Mesothelial cell of epicardium (in vitro differentiated cells): ENCODE measurements around the gene GPATCH2L. TPM values are rescaled to one million over a fixed set of nuclear protein-coding genes. Genes with fewer than 3 reads are reported as not detected.
A peak's percentile ranks its signal among the peaks of the same experiment; 100 is the strongest.

Experiments used
- DNase-seq, 2 experiments: peaks; one replicate each; pipeline ENCODE4 v3.0.0; 2021; ENCODE audit warnings: low spot score in 2 of 2; ENCODE audit not compliant: unreplicated experiment in 2 of 2
- H3K27ac Mint-ChIP-seq: 2 replicates; pipeline ENCODE4 v1.8.0; 2021; ENCODE audit warnings: mixed read lengths
- H3K27me3 Mint-ChIP-seq: 2 replicates; pipeline ENCODE4 v1.8.0; 2021; ENCODE audit warnings: low read depth, mixed read lengths
- H3K36me3 Mint-ChIP-seq: 2 replicates; pipeline ENCODE4 v1.8.0; 2021; ENCODE audit warnings: mixed read lengths
- H3K4me1 Mint-ChIP-seq: 2 replicates; pipeline ENCODE4 v1.8.0; 2021; ENCODE audit warnings: mixed read lengths
- H3K4me3 Mint-ChIP-seq: 2 replicates; pipeline ENCODE4 v1.8.0; 2021; ENCODE audit warnings: mild to moderate bottlenecking, moderate library complexity, mixed read lengths
- H3K9me3 Mint-ChIP-seq: 2 replicates; pipeline ENCODE4 v1.8.0; 2021; ENCODE audit warnings: mixed read lengths
- CTCF ChIP-seq: fragments of 200-600 bp; sonication (generic); IDR thresholded peaks from one replicate; pipeline ENCODE4 v1.5.0; 2021; ENCODE audit warnings: antibody characterized with exemption; ENCODE audit not compliant: unreplicated experiment
- total RNA-seq: library from RNA; stranded (reverse); gene quantifications from 3 replicates; pipeline ENCODE4 v1.2.1, GENCODE V29; 2021

GPATCH2L gene
- total RNA-seq, 1 donor from 2014 or later = 83.1 TPM

- peaks cover 10% of the 10 kb centered on the region for H3K9me3 Mint-ChIP-seq
- peaks cover 60% of the 10 kb centered on the region for H3K27me3 Mint-ChIP-seq
- no peak overlapping the region for H3K27ac Mint-ChIP-seq
- H3K4me1 Mint-ChIP-seq = peaks cover 21% of the 10 kb centered on the region
- no peaks in the 10 kb centered on the region for H3K36me3 Mint-ChIP-seq
- H3K4me3 Mint-ChIP-seq = no peak overlapping the region
- no peak for TF ChIP-seq CTCF
- DNase-seq = no peak
Observed at GRCh38 chr14:76113691-76114090, 38.0 kb upstream of the GPATCH2L start.

- H3K4me3 Mint-ChIP-seq = no peak overlapping the region
- H3K36me3 Mint-ChIP-seq = no peaks in the 10 kb centered on the region
- TF ChIP-seq CTCF = no peak
- DNase-seq = no peak
- no peak overlapping the region for H3K27ac Mint-ChIP-seq
- H3K9me3 Mint-ChIP-seq = peaks cover 7% of the 10 kb centered on the region
- peaks cover 49% of the 10 kb centered on the region for H3K27me3 Mint-ChIP-seq
- peaks cover 21% of the 10 kb centered on the region for H3K4me1 Mint-ChIP-seq
Observed at GRCh38 chr14:76115010-76115422, 36.7 kb upstream of the GPATCH2L start.

- no peak for TF ChIP-seq CTCF
- no peak overlapping the region for H3K27ac Mint-ChIP-seq
- H3K36me3 Mint-ChIP-seq = no peaks in the 10 kb centered on the region
- no peak overlapping the region for H3K4me3 Mint-ChIP-seq
- peaks cover 46% of the 10 kb centered on the region for H3K27me3 Mint-ChIP-seq
- DNase-seq = peak in 1 of 2 experiments; percentile 42
- H3K4me1 Mint-ChIP-seq = peaks cover 18% of the 10 kb centered on the region
- peaks cover 7% of the 10 kb centered on the region for H3K9me3 Mint-ChIP-seq
Observed at GRCh38 chr14:76117789-76118484, 33.8 kb upstream of the GPATCH2L start.

GRCh38 chr14:76118594-76118993 is 33.1 kb upstream of the GPATCH2L start:
- no peak for TF ChIP-seq CTCF
- H3K4me3 Mint-ChIP-seq = no peak overlapping the region
- H3K27me3 Mint-ChIP-seq = peaks cover 46% of the 10 kb centered on the region
- peaks cover 7% of the 10 kb centered on the region for H3K9me3 Mint-ChIP-seq
- H3K4me1 Mint-ChIP-seq = peaks cover 13% of the 10 kb centered on the region
- no peak for DNase-seq
- no peaks in the 10 kb centered on the region for H3K36me3 Mint-ChIP-seq
- H3K27ac Mint-ChIP-seq = no peak overlapping the region

- Mint-ChIP-seq H3K27ac (no peak overlapping the region), H3K9me3 (no peaks in the 10 kb centered on the region), H3K36me3 (no peaks in the 10 kb centered on the region), H3K27me3 (peaks cover 42% of the 10 kb centered on the region), H3K4me1 (peaks cover 10% of the 10 kb centered on the region), H3K4me3 (no peak overlapping the region)
- DNase-seq = no peak
- TF ChIP-seq CTCF = no peak
Observed at GRCh38 chr14:76121089-76121748, 30.5 kb upstream of the GPATCH2L start.
